GM12801 (cell line): ENCODE measurements around the gene BEX3.

Experiments used
- TF ChIP-seq, protein P1 (sequence below): IDR thresholded peaks from one replicate; pipeline ENCODE4 v1.5.1; 2011; ENCODE audit warnings: control low read depth; ENCODE audit not compliant: insufficient read length; ENCODE audit errors: extremely low read depth

BEX3 gene

DNA sequence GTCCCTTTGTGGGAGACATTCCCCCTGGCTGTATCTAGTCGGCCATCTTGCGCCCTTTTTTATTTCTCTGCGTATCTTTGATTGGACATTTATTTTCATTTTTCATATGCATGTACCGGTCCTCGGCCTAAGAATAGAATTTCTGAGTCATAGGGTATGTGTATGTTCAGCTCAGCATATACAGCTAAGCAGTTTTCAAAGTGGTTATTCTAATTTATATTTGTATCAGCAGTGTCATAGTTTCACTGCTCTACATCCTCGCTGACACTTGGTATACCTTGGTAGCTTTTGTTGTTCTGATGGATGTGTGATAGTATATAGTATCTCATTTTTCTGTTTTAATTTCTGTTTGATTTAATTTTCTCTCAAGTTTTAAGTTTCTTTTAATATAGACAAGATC is 38.7 kb downstream of the BEX3 start:
- TF ChIP-seq, protein P1, sequence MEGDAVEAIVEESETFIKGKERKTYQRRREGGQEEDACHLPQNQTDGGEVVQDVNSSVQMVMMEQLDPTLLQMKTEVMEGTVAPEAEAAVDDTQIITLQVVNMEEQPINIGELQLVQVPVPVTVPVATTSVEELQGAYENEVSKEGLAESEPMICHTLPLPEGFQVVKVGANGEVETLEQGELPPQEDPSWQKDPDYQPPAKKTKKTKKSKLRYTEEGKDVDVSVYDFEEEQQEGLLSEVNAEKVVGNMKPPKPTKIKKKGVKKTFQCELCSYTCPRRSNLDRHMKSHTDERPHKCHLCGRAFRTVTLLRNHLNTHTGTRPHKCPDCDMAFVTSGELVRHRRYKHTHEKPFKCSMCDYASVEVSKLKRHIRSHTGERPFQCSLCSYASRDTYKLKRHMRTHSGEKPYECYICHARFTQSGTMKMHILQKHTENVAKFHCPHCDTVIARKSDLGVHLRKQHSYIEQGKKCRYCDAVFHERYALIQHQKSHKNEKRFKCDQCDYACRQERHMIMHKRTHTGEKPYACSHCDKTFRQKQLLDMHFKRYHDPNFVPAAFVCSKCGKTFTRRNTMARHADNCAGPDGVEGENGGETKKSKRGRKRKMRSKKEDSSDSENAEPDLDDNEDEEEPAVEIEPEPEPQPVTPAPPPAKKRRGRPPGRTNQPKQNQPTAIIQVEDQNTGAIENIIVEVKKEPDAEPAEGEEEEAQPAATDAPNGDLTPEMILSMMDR, result no peak

DNA sequence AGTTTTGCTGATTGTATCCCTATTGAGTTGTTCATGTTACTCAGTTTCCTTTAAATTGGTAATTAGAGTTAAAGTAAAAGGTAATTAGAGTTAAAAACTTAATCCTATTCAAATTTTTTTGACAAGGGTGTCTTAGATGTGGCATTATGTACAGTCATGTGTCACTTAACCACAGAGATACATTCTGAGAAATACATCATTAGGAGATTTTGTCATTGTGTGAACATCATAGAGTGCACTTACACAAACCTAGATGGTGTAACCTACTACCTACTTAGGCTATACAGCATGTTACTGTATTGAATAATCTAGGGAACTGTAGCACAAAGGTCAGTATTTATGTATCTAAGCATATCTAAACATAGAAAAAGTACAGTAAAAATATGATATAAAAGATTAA is 39.2 kb downstream of the BEX3 start:
- TF ChIP-seq, protein P1, result no peak

DNA sequence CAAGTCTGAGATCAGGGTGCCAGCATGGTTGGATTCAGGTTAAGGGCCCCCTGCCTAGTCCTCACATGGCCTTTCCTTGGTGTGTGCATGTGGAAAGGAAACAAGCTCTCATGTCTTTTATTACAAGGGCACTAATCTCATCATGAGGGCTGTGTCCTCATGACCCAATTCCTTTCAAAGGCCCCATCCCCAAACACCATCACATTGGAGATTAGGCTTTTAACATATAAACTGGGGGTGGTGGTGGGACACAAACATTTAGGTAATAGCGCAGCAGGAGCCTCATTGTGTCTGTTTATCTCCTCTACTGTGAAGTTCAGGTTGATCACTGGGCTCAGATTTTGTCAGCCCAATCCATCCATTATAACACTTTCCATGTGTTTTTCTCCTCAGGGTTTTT is 41.0 kb downstream of the BEX3 start:
- TF ChIP-seq, protein P1, result no peak

DNA sequence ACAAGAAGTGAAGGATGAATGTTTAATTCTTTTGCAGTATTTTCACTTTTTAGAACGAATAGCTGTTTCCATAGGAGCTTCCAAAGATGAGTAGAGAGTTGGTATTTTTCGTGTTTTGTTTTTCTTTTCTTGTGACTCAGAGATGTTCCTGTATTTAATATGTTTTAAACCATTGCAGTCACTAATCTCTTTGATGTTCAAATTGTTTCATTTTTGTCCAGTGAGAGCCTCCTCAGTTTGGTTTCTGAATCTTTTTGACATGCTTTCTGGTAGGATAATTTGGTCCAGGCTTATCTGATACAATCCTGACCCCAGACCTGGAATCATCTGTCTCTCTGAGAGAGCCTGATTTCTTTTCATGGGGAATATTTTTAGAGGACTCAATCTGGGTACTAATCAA is 41.6 kb downstream of the BEX3 start:
- TF ChIP-seq, protein P1, result no peak

DNA sequence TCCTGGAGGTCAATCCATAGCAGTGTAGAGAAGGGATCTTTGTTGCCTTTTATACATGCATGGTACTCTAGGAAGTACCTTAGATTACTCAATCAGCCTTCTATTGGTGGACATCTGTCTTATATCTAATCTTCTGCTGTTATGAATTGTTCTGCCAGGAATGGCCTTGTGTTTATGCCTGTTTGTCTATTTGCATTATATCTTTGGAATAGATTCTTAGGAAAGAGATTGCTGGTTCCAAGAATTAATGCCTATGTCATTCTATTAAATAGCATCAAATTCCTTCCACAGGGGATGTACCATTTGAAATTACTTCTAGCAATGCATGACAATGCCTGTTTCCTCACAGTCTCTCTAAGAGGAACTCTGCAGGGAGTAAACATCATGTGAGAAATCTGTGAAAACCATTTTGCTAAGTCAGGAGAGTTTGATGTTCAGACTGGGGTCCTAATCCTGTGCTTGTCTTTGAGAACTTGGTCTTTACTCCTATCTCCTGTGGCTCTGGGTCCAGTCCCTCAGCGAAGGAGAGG is 42.5 kb downstream of the BEX3 start:
- TF ChIP-seq, protein P1, result no peak

DNA sequence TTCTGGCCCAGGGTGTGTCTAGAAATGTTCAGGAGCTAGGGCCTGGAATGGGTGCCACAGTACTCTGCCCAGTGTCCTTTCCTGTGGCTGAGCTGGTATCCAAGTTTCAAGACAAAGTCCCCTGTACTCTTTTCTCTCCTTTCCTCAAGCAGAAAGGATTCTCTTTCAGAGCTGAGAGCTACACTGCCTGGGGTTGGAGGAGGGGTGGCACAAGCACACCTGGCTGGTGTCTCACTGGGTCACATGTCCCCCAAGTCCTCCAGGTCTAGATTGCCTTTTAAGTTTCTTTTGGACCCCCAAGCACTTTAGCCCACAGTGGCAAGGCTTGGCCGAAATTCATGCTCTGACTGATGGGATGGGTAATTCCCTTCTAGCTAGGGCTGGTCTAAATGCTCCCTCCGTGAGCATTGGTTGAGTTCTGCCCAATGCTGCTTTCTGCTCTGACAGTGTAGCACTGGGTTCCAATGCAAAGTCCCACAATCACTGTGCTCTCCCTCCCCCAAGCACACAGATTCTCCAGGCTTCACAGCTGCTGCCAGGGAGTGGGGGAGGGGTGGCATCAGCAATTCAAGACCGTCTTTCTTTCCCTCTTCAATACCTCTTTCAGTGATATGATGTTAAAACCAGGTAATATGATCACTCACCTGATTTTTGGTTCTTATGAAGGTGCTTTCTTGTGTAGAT is 47.8 kb downstream of the BEX3 start:
- TF ChIP-seq, protein P1, result no peak
